Measurements from ENCODE around the gene RALGDS.
"Not testable (repeated sequence)": the region's sequence is repeated elsewhere in the genome, so short reads cannot be mapped to it uniquely, and the experiment has no call there.

The RALGDS gene

DNA sequence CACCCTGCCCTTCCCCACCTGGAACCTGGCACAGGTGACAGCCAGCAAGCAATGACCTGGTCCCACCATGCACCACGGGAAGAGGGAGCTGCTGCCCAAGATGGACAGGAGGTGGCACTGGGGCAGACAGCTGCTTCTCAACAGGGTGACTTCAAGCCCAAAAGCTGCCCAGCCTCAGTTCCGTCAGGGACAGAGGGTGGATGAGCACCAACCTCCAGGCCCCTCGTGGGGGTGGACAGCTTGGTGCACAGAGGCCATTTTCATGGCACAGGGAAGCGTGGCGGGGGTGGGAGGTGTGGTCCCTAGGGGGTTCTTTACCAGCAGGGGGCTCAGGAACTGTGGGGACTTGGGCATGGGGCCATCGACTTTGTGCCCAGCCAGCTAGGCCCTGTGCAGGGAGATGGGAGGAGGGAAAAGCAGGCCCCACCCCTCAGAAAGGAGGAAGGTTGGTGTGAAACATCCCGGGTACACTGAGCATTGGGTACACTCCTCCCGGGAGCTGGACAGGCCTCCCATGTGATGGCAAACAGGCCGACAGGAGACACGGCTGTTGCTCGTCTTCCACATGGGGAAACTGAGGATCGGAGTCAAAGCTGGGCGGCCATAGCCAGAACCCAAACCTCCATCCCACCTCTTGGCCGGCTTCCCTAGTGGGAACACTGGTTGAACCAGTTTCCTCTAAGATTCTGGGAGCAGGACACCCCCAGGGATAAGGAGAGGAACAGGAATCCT, 57.4 kb downstream of the RALGDS start:
- no peak for DNase-seq

- no peak for DNase-seq
These were observed 57.9 kb downstream of the RALGDS start for GRCh38 chr9:133063159-133063499.

GRCh38 chr9:133062569-133062968, 58.5 kb downstream of the RALGDS start:
- peak in 1 of 2 experiments; percentile 13 for DNase-seq

GRCh38 chr9:133061764-133062145, 59.3 kb downstream of the RALGDS start, which contains the start of gene CEL:
Gene CEL (plus strand): TSS chr9:133061981. CDS start chr9:133062003, 22 bp downstream.
- not testable (repeated sequence) for DNase-seq

DNA sequence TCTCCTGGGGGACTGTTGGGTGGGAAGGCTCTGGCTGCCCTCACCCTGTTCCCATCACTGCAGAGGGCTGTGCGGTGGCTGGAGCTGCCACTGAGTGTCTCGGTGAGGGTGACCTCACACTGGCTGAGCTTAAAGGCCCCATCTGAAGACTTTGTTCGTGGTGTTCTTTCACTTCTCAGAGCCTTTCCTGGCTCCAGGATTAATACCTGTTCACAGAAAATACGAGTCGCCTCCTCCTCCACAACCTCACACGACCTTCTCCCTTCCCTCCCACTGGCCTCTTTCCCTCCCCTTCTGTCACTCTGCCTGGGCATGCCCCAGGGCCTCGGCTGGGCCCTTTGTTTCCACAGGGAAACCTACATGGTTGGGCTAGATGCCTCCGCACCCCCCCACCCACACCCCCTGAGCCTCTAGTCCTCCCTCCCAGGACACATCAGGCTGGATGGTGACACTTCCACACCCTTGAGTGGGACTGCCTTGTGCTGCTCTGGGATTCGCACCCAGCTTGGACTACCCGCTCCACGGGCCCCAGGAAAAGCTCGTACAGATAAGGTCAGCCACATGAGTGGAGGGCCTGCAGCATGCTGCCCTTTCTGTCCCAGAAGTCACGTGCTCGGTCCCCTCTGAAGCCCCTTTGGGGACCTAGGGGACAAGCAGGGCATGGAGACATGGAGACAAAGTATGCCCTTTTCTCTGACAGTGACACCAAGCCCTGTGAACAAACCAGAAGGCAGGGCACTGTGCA, 59.8 kb downstream of the RALGDS start:
- DNase-seq, result not testable (repeated sequence)

DNA sequence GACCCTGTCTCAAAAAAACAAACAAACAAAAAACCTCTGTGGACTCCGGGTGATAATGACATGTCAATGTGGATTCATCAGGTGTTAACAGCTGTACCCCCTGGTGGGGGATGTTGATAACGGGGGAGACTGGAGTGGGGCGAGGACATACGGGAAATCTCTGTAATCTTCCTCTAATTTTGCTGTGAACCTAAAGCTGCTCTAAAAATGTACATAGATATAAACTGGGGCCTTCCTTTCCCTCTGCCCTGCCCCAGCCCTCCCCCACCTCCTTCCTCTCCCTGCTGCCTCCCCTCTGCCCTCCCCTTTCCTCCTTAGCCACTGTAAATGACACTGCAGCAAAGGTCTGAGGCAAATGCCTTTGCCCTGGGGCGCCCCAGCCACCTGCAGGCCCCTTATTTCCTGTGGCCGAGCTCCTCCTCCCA, 60.6 kb downstream of the RALGDS start:
- DNase-seq, result no peak

GRCh38 chr9:133059623-133060022, 61.4 kb downstream of the RALGDS start:
- no peak for DNase-seq

DNA sequence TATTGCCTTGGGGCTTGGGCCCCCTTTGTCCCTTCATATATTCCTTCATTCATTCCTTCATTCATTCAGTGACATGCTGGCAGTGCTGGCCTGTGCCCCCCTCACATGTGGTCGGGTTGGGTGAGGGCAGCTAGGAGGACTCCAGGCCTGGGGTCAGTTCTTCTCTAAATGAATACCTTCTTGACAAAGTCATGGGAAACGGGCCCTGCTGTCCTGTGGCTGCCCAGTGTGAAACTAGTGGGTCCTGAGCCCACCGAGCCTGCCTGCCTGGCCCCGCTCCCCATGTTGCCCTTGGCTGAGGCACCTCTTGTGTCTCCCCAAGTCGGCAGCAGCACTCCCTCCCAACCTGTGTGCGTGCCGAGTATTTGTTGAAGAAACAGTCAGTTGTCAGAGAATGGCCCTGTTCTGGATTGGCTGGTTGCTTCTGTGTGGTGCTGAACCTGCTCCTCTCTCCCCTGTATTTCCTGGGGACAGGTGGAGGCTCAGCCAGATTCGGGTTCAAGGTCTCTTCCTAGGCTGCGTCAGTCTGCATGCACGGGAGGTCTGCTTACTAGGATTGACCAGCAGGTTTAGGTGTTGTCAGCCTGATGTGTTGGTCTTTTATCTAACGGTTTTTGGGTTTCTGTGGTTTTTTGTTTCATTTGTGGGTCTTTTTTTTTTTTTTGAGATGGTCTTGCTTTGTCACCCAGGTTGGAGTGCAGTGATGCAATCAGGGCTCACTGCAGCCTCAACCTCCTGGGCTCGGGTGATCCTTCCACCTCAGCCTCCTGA, 62.3 kb downstream of the RALGDS start:
- no peak for DNase-seq

GRCh38 chr9:133058071-133058470, 63.0 kb downstream of the RALGDS start:
- DNase-seq, result no peak

DNA sequence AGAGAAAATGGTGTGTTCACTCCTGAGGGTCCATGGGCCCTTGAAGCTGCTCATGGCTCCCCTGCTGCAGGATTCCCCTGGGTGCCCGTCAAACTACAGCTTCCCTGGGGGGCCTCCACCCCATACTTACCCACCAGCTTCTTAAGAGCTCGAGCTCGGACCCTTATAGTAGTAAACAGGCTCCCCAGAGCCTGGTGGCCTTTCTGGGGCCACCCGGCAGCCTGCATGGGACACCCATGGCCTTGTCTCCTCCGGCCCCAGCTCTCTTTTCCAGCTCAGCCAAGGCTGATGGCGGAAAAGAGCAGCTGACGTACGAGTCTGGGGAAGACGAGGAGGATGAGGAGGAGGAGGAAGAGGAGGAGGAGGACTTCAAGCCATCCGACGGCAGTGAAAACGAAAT, 63.5 kb downstream of the RALGDS start:
- no peak for DNase-seq

DNA sequence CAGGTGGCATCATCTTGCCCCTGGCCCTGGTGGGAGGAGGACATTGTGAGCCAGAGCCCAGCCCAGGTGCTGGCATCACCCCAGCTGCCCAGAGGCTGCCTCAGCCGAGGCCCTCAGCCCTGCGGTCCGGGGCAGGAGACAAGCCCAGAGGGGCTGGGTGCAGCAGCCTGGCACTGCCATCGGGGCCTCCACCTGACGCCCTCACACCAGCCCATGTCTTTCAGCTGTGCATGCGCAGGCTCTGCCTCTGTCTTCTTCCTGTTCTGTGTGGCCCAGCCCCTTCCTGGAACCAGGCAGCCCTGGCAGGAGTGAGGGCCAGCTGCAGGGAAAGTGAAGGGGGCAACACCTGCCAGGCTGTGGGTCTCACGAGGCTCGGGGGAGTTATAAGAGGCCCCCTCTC, 64.0 kb downstream of the RALGDS start:
- no peak for DNase-seq

- no peak for DNase-seq
These were observed 64.5 kb downstream of the RALGDS start for GRCh38 chr9:133056533-133056932.

- DNase-seq, result no peak
These were observed 65.1 kb downstream of the RALGDS start for GRCh38 chr9:133055788-133056420.

DNA sequence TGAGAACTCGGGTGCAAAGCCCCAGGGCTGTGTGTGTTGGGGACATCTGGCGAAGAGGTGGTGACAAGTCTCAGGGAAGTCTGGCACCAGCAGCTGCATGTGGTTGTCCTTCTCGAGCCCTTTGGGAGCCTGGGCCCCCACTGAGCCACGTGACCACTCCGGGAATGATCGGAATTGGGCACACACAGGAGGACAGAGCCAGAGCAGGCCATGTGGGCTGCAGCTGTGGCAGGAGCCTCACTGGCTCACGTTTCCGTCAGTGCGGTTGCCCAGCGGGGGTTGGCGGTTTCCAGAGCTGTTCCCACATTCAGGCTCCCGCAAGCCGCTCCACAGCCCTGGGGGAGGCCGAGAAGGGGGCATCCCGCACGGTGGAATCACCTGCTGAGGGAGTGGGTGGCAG, 66.1 kb downstream of the RALGDS start:
- no peak for DNase-seq

DNA sequence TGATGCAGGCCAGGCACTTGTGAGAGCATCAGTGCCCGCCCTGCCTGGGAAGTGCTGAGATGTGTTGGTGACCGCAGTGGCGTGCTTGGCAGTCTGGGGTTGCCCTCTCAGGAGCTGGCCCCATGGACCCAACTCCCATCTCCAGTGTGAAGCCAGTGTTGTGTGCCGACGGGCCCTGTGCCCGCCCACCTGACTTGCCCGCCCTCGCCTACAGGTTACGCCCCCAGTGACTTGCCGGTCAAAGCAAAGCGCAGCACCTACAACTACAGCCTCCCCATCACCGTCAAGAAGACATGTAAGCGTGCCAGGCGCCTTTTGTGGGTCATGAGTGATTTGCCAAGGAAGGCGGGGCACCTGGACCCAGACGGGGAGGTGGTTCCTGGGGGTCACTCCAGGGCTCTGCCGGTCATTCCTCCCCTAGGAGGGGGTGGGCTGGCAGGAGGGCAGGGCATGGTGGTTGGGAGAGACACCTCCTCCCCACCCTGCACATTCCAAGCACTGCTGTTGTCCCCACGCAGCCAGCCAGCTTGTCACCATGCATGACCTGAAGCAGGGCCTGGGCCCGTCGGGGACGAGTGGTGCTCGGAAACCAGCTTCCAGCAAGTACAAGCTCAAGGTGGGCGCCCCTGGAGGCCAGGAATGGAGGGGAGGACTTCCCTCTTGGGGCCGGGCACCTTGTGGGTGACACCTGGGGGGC, 66.7 kb downstream of the RALGDS start:
- DNase-seq, result no peak

GRCh38 chr9:133051966-133052539, 69.0 kb downstream of the RALGDS start:
- DNase-seq, result no peak

- DNase-seq, result no peak
These were observed 69.6 kb downstream of the RALGDS start for GRCh38 chr9:133051281-133051900.

GRCh38 chr9:133050781-133051180, 70.3 kb downstream of the RALGDS start:
- DNase-seq, result no peak

GRCh38 chr9:133050142-133050541, 70.9 kb downstream of the RALGDS start:
- no peak for DNase-seq

- no peak for DNase-seq
These were observed 72.0 kb downstream of the RALGDS start for GRCh38 chr9:133049043-133049442.

DNA sequence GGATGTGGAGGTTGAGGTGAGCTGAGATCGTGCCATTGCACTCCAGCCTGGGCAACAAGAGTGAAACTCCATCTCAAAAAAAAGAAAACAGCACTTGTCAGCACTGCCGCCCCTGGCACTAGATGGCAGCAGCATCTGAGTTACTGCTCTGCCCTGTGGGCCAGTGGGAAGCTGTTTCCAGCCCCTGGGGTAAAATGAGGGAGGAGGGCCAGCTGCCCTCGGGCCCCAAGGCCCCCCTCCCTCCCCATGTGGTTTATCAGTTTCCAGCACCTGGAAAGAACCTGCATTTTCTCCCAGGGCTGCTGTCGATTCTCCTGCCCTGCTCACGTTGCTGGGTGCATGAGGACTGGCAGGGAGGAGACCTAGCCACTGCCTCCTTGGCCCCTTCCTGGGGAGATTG, 72.4 kb downstream of the RALGDS start:
- DNase-seq, result no peak

Data from cerebellar nuclear complex (tissue), 1 donor.